ENCODE results near the gene LAPTM5. TPM values are rescaled to one million over a fixed set of nuclear protein-coding genes. Genes with fewer than 3 reads are reported as not detected.

The LAPTM5 gene
- total and polyA plus RNA-seq, 2 donors (not counting 1 experiment from before 2014, with no cell fraction given): 1,384 to 1,519 TPM

DNA sequence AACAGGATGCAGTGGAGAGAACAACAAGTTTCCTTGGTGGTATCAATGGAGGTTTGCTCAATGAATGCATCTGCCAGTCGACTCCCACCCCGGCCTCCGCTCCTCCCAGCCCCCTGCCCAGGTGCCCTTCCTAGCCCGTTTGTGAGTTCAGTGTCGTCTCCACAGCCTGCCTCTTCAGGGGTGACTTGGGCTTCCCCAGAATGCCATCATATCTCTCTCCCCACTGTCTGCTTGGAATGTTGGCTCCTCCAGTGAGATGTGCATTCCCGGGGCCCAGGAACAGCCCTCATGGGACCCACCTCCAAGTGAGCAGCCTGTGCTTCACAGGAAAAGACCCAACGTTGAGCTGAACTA is 64.6 kb downstream of the LAPTM5 start:
- no peak overlapping the region for H3K4me3 ChIP-seq (ENCODE audit: control extremely low read depth in 1 of 5, extremely low read depth in 1 of 5, insufficient read depth in 1 of 5, low read depth in 2 of 5, low read length in 4 of 5)
- no peak overlapping the region for H3K27ac ChIP-seq (ENCODE audit: low read length in 2 of 2)
- peaks cover 0 to 5% (median 0%) of the 10 kb centered on the region in 3 donors for H3K9me3 ChIP-seq (ENCODE audit: control extremely low read depth in 1 of 3, control insufficient read depth in 2 of 3, insufficient read depth in 1 of 3, low read length in 2 of 3)
- no peaks in the 10 kb centered on the region for H3K4me1 Mint-ChIP-seq
- DNase-seq (no peak), ATAC-seq (ENCODE audit: low read depth) (no peak)
- H3K79me2 ChIP-seq (ENCODE audit: control insufficient read depth, insufficient read depth, low read length): no peaks in the 10 kb centered on the region
- H3K27me3 Mint-ChIP-seq: peaks cover 28% of the 10 kb centered on the region
- WGBS (ENCODE audit: insufficient coverage): 89% methylated on average over 6 of the region's 7 CpGs
- no peak overlapping the region for H3K4me3 Mint-ChIP-seq
- H3K4me2 ChIP-seq (replicated peaks; ENCODE audit: low read depth, low read length, poor library complexity, severe bottlenecking): no peak overlapping the region
- ChIA-PET POLR2A (no interaction called here), CTCF (no interaction called here)
- no peaks in the 10 kb centered on the region for H3K4me1 ChIP-seq (ENCODE audit: control insufficient read depth in 2 of 2, insufficient read depth in 2 of 2, low read length in 2 of 2)
- H4K20me1 ChIP-seq (ENCODE audit: control insufficient read depth, insufficient read depth, low read length, poor library complexity, severe bottlenecking): no peaks in the 10 kb centered on the region
- TF ChIP-seq, protein P1, sequence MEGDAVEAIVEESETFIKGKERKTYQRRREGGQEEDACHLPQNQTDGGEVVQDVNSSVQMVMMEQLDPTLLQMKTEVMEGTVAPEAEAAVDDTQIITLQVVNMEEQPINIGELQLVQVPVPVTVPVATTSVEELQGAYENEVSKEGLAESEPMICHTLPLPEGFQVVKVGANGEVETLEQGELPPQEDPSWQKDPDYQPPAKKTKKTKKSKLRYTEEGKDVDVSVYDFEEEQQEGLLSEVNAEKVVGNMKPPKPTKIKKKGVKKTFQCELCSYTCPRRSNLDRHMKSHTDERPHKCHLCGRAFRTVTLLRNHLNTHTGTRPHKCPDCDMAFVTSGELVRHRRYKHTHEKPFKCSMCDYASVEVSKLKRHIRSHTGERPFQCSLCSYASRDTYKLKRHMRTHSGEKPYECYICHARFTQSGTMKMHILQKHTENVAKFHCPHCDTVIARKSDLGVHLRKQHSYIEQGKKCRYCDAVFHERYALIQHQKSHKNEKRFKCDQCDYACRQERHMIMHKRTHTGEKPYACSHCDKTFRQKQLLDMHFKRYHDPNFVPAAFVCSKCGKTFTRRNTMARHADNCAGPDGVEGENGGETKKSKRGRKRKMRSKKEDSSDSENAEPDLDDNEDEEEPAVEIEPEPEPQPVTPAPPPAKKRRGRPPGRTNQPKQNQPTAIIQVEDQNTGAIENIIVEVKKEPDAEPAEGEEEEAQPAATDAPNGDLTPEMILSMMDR (IDR thresholded peaks at IDR 0.05): no peak
- TF ChIP-seq EZH2 (IDR thresholded peaks at IDR 0.05; ENCODE audit: borderline replicate concordance, insufficient read depth, low read depth, low read length, poor library complexity, severe bottlenecking): no peak
- intact Hi-C loops (cut with micrococcal nuclease): no loop called here
- no peaks in the 10 kb centered on the region for H3K36me3 ChIP-seq (replicated peaks in 1 of 2; ENCODE audit: control extremely low read depth in 1 of 2, control insufficient read depth in 1 of 2, extremely low read depth in 1 of 2, insufficient read depth in 2 of 2, low read length in 1 of 2)
- no peak overlapping the region for H3K9ac ChIP-seq (ENCODE audit: low read length)
- H3K27me3 ChIP-seq (replicated peaks in 1 of 4; ENCODE audit: control extremely low read depth in 1 of 4, control insufficient read depth in 3 of 4, insufficient read depth in 4 of 4, low read length in 3 of 4): peaks cover 0 to 16% (median 1%) of the 10 kb centered on the region in 4 experiments
- no peak overlapping the region for H2AFZ ChIP-seq (ENCODE audit: insufficient read depth, low read depth, low read length, poor library complexity, severe bottlenecking)
- no peaks in the 10 kb centered on the region for H3K9me3 Mint-ChIP-seq (ENCODE audit: insufficient read depth)
- H3K27ac Mint-ChIP-seq: no peak overlapping the region

DNA sequence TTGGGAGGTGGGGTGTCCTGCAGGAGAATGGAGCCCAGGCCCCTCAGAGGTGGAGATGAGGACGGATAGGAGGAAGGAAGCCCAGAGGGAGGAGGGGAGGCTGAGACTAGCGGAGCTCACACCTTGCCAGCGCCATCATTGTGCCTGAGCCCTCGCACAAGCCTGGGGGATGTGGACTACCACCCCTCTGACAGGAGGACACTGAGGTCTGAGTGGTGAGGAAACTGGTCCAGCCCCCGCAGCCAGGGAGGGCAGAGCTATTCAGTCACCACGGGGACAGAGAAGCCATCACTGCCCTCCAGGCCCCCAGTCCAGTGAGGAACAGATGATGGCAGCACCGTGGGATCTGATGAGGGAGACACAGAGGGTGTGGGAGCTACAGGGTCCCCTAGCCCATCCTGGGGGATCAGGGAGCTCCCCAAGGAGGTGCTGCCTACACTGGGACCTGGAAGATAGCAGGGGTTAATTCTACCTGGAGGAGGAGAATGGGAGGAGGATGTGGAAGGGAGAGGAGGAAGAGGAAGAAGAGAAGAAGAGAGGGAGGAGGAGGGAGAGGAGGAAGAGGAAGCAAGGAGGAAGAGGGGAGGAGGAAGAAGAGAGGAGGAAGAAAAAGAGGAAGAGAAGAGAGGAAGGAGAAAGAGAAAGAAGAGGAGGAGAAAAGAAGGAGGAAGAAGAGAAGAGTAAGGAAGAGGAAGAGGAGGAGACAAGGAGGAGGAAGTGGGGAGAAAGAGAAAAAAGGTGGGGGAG is 65.2 kb downstream of the LAPTM5 start:
- Mint-ChIP-seq H3K27me3 (peaks cover 31% of the 10 kb centered on the region), H3K9me3 (ENCODE audit: insufficient read depth) (no peaks in the 10 kb centered on the region), H3K4me1 (no peaks in the 10 kb centered on the region), H3K27ac (no peak overlapping the region), H3K4me3 (no peak overlapping the region)
- H3K4me3 ChIP-seq (ENCODE audit: control extremely low read depth in 1 of 5, extremely low read depth in 1 of 5, insufficient read depth in 1 of 5, low read depth in 2 of 5, low read length in 4 of 5): no peak overlapping the region
- H3K27ac ChIP-seq (ENCODE audit: low read length in 2 of 2): no peak overlapping the region
- ATAC-seq (ENCODE audit: low read depth) (no peak), DNase-seq (no peak)
- no peaks in the 10 kb centered on the region for H3K36me3 ChIP-seq (replicated peaks in 1 of 2; ENCODE audit: control extremely low read depth in 1 of 2, control insufficient read depth in 1 of 2, extremely low read depth in 1 of 2, insufficient read depth in 2 of 2, low read length in 1 of 2)
- H3K9me3 ChIP-seq (ENCODE audit: control extremely low read depth in 1 of 3, control insufficient read depth in 2 of 3, insufficient read depth in 1 of 3, low read length in 2 of 3): peaks cover 0 to 5% (median 0%) of the 10 kb centered on the region in 3 donors
- ChIA-PET POLR2A (no interaction called here), CTCF (no interaction called here)
- no peaks in the 10 kb centered on the region for H4K20me1 ChIP-seq (ENCODE audit: control insufficient read depth, insufficient read depth, low read length, poor library complexity, severe bottlenecking)
- H3K4me1 ChIP-seq (ENCODE audit: control insufficient read depth in 2 of 2, insufficient read depth in 2 of 2, low read length in 2 of 2): no peaks in the 10 kb centered on the region
- TF ChIP-seq, protein P1 (IDR thresholded peaks at IDR 0.05): no peak
- TF ChIP-seq EZH2 (IDR thresholded peaks at IDR 0.05; ENCODE audit: borderline replicate concordance, insufficient read depth, low read depth, low read length, poor library complexity, severe bottlenecking): no peak
- no peak overlapping the region for H3K4me2 ChIP-seq (replicated peaks; ENCODE audit: low read depth, low read length, poor library complexity, severe bottlenecking)
- 71% methylated on average over 7 of the region's 7 CpGs for WGBS (ENCODE audit: insufficient coverage)
- H3K27me3 ChIP-seq (replicated peaks in 1 of 4; ENCODE audit: control extremely low read depth in 1 of 4, control insufficient read depth in 3 of 4, insufficient read depth in 4 of 4, low read length in 3 of 4): peaks cover 0 to 16% (median 1%) of the 10 kb centered on the region in 4 experiments
- no peak overlapping the region for H2AFZ ChIP-seq (ENCODE audit: insufficient read depth, low read depth, low read length, poor library complexity, severe bottlenecking)
- intact Hi-C loops (cut with micrococcal nuclease): no loop called here
- no peak overlapping the region for H3K9ac ChIP-seq (ENCODE audit: low read length)
- H3K79me2 ChIP-seq (ENCODE audit: control insufficient read depth, insufficient read depth, low read length): no peaks in the 10 kb centered on the region

Data from B cell (primary cell).